Amygdala (tissue), 56 donors: ENCODE measurements around the gene FEV.

Experiments used
- DNase-seq, 56 donors: peaks; one replicate each; lab custom pipeline; 2025; lab: John Stamatoyannopoulos, UW

Gene FEV

GRCh38 chr2:218985021-218985324, at the start of gene FEV:
Gene FEV, minus strand, starts transcription at chr2:218985184. Its CDS starts 109 bp downstream, at chr2:218985075.
- DNase-seq, result no peak

DNA sequence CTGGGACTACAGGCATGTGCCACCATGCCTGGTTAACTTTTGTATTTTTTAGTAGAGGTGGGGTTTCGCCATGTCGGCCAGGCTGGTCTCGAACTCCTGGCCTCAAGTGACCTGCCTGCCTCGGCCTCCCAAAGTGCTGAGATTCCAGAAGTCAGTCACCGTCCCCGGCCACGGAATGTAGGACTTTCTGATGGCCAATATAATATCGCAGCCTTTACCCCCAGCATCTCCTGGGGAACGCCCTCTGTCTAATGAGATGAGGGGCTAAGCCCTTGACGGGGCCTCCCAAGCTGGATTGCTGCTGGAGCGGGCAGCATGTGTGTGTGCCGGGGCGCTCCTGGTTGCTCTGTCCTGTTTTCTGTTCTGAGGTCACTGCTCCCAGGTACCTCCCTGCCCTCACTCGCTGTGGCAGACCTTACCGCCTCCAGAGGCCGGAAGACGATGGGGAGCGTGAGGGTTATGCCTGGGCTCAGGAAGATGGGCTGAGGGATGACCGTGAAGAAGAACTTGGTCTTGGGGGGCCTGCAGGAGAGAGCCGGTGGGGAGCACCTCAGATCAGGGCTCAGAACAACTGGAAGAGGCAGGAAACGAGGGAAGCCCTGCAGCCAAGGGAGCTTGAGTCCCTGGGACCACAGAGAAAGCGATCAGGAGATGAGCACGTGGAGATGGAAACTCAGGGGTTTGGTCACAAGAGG, 47.2 kb upstream of the FEV start:
- no peak for DNase-seq

DNA sequence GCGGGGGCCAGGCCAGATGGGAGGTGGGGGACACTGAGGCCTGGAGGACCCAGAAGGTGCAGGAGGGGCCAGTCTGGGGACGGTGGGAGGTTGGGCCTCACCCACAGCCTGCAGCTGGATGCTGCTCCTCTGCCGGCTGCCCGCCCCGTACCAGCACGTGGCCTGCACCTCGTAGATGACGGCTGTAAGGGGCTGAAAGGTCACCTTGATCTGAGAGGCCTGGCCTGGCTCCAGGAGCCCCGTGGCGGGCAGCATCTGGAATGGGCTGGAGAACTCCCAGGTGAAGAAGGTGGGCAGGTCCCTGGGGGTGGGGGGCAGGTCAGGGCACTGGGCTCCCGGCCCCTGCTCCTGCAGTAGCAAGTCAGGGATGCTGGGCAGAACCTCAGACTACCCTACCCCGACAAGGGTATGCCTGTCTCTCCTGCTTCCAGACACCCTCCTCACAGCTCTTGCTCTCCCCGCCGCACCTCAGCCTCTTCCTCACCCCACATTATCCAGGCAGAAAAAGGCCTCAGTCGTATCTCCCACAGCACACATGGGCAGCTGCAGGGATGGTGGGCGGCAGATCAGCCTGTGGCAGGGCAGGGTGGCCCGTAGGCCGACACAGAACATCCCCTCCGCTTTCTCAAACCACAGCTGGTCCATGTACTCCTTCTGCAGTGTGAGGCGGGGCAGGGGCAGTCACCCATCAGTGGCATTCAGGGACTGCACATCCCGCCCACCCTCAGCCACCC, 46.2 kb upstream of the FEV start:
- no peak for DNase-seq

DNA sequence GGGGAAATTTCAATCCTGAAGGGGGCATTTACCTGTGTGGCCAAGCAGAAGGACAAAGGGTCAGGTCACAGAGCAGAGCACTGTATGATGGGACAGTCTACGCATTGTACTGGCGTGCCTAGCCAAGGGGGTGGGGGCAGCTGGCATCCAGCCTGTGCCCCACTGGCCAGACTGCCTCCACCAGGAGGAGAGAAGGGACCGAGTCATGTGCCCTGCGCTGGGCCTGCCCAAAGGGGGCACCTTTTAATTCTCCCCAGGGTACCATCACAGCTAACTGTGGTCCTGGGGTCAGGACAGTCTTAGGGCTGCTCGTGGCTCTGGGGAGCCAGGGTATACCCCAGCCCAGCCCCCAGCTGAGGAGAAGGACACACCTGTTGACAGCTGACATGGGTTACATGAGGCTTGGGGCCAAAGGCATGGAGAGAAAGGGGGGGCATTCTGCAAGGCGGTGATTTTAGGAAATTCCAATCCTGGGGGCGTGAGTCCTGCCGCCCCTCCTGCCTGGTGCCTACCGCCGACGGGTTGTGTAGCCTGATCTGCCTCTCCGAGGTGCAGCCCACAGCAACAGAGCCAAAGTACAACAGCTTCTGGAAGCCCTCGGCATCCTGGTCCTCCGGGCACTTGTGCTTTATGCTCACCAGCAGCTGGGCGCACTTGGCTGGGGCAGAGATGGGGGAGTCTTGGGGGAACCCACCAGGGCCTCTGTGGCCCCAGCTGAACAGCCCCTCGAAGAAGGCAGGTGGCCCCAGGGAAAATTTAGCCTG, 45.4 kb upstream of the FEV start:
- no peak for DNase-seq

- peak; percentile 15 to 90 (median 63) for DNase-seq
Observed at GRCh38 chr2:219029829-219030165, 44.8 kb upstream of the FEV start.

DNA sequence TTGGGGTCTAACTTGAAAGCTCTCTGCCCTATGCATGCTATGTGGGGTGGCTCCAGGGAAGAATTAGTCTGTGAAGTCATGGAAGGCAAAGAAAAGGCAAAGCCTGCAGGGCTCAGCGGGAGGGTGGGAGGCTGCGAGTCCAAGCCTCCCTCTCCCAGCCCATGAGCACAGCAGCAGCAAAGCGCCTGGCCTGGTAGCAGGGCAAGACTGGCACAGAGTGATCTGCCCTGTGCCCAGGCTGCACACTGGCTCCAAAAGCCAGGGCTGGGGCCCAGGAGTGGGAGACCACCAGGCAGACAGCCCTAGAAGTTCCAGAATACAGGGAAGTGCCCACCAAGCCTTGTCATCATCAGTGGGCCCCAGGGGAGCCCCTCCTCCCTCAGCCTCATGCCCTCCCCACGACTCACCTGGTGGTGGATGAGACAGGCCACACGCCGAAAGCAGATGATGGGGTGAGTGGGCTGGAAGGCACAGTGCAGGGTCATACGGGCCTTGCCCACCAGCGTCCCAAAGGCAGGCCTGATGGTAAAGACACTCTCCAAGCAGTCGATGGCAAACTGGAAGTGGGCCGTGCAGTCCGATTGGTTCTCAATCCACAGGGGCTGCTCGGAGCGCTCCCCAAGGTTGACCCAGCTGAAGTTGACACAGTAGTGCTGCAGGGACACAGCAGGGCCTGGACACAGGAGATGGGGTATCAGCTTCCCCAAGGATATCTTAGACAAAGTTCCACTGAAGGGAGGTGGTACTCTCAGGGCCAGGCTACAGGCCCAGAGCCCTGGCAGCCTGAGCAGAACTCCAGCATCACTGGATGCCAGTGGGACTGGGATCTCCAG, 44.2 kb upstream of the FEV start:
- DNase-seq, result no peak

- no peak for DNase-seq
Observed at GRCh38 chr2:219028141-219028540, 43.2 kb upstream of the FEV start.

DNA sequence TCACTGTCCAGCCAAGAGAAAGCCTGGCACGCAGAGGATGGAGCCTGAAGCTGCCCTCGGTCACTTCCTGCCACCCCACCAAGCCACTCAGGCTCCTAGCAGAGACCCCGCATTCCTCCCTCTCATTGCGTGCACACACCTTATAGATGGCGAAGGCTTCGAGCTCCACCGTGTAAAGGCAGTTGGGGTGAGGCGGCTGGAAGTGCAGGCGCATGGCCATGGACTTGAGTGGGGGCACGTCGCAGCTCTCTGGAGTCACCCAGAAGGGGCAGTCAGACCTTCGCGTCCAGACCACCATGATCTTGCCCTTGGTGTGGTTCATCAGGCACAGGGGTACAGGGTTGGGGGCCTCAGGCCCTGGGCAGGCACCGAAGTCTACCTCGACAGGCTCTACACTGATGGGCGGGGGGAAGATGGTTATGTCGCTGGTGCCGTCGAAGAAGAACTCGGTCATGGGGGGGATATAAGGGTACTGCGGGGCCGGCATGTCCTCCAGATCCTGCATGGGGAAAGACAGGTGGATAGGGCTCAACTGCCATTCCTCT, 42.6 kb upstream of the FEV start:
- no peak for DNase-seq

DNA sequence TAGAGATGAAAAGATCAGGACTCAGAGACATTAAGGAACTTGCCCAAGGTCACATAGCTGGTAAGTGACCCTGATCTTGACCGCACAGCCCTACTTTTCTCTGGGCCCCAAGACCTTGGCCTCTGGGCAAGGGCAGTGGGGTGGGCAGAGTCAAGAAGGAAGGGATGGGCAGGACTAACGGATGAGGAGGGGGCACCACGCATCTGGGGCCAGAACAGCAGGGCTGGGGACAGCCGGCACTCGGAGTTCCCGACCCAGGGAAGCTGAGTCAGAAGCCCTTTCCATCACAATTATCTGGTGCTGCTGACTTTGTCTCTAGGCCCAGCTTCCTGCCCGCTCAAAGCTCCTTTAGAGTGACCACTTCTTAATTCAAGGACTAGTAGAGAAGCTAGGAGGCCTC, 42.0 kb upstream of the FEV start:
- DNase-seq, result no peak

- peak in 49 of 56 donors; percentile 23 to 90 (median 66) for DNase-seq
Observed at GRCh38 chr2:219025637-219026585, 40.9 kb upstream of the FEV start.

GRCh38 chr2:219024059-219024458, 39.1 kb upstream of the FEV start:
- no peak for DNase-seq

DNA sequence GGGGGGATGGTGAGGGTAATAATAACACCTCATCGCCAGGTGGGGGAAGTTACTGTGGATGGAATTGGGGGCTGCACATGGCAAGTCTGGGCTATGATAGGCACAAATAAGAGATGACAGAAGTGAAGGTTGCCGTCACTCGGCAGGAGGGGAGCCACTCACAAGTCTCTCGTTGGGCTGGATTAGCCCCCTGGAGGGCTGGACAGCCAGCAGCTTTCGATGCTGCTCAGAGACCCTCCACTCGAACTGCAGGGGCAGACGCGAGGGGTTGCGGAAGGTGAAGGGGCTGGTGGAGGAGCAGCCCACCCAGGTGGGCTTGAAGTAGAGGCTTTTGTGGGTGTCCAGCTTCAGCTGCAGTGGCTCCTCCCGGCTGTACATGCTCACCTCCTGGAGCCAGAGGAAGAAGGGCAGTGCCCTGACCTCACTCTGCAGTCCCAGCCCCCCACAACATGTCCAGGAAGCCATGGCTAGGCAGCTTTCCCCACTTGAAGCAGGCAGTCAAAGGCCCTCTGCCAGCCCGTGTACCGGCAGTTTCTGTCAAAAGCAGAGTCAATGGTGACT, 38.1 kb upstream of the FEV start:
- DNase-seq, result no peak

GRCh38 chr2:219022616-219023015, 37.6 kb upstream of the FEV start:
- no peak for DNase-seq

DNA sequence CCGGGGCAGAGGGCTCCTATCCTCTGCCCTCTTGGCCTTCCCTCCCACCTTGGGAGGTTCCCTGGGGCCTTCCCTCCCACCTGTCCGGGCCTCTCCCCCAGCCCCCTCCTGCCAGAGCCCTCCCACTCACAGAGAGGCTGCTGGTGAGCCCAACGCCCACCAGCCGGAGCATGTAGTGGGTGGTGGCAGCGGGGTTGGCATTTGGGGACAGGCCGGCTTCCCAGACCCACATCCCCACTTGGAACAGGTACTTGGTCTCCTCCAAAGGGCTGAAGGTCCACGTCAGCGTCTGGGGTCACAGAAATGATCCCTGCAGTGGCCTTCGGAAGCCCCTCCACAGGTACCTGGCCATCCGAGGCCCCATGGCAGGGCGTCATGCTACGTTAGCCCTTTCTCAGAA, 37.1 kb upstream of the FEV start:
- no peak for DNase-seq

DNA sequence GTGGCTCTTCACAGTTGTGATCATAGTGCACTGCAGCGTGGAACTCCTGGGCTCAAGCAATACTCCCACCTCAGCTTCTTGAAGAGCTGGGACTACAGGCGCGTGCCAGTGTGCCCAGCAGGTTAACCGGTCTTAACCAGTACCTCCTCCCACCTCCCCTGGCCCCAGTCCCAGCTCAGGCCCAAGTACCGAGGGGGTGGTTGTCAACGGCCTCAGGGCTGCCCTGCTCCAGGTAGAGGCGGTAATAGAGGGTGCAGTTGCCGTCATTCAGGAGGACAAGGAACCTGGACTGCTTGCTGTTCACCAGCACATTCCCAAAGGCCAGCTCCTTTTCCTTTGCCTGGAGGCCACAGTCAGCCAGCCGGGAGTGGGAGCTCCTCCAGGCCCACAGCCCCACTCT, 36.6 kb upstream of the FEV start:
- DNase-seq, result no peak

DNA sequence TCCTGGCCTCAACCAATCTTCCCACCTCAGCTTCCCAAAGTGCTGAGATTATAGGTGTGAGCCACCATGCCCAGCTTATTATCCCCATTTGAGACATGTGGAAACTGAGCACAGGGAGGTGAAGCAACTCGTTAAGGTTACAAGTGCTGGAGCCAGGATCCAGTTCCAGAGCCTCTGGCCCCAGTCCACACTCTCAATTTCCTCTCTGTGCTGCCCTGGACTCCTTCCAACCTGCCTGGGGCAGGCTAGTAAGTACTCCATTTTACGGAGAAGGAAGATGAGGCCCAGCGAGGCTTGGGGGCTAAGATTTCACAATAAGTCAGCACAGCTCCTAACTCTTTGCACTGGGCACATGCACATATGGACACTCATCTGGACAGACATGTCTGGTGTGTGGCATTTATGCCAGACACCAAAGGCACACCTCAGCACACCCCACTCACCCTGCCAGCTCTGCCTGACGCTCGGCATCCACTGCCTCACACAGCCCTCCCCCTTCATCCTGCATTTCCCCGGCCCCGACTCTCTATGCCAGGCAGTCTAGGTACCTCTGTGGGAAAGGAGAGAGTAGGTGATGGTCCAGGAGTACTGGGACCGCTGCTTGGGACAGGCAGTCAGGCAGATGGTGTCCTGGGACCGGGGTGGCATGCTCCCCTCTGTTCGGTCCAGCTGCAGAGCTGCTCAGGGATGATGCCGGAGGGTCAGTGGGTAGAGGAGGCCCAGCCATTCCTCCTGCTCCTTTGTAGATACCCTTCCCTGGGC, 35.8 kb upstream of the FEV start:
- no peak for DNase-seq

- no peak for DNase-seq
Observed at GRCh38 chr2:219019436-219019835, 34.5 kb upstream of the FEV start.

- no peak for DNase-seq
Observed at GRCh38 chr2:219018726-219019125, 33.7 kb upstream of the FEV start.
